GM21381 (cell line): Measurements from ENCODE around the gene HRG.

Source experiments
- ATAC-seq: cut with Tn5 transposase; IDR thresholded peaks from one replicate; pipeline ENCODE4 v1.9.1; 2021; ENCODE audit warnings: mild to moderate bottlenecking, moderate library complexity; ENCODE audit not compliant: unreplicated experiment

Gene HRG

DNA sequence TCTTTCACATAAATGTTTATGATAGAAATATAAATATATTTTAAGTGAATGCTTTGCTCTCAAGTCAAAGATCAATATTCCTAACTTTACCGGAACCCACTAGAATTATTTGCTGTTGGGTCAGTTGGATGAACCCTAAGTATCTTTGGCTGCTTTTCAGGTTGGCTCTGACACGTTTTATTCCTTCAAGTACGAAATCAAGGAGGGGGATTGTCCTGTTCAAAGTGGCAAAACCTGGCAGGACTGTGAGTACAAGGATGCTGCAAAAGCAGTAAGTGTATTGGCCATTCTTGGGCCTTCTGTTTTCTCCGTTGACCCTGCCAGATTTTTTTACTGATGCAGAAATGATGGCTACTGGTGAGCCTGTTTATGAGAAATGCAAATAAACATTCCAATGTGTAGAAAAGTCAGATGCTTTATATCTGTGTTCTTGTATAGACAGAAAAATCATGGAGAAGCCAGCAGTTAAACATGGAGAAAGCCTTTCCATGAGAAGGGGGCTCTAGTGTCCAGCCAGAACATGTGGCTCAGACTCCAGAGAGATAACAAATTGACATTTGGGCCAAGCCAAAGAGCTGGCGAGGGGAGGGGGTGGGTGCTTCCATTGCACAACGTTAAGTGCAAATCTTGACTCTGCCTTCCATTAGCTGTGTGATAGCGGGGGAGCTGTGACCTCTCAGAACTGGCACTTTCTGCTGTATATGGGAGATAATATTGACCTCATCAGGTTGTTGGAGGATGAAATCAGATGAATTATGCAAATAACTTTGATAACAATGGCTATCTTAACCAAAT is 54.3 kb downstream of the HRG start:
- no peak for ATAC-seq

DNA sequence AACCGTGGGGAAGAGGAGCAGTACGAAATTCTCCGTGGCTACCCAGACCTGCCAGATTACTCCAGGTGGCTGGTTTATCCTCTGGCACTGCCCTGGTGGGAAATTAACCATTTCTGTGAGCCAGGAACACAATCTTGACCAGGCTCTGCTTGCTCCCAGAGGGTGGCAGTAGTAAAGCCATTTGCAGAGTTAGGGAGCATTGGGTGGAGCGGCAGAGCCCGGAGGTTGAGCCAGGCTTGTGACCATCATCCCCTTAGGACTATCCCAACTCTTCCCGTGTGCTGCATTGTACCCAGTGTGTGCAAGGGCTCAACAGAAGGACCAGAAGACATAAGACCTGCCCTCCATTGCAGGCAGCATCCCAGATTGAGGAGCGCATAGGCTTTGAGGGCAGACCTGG is 56.6 kb downstream of the HRG start:
- ATAC-seq, result no peak

DNA sequence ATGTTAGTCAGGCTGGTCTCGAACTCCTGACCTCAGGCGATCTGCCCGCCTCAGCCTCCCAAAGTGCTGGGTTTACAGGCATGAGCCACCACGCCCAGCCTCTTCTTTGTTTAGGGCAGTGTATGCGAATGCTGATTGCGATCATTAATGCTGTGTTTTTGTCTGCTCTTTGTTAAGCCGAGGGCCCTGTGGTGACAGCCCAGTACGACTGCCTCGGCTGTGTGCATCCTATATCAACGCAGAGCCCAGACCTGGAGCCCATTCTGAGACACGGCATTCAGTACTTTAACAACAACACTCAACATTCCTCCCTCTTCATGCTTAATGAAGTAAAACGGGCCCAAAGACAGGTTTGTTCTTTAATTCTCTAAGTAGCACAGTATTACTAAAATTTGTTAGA is 59.1 kb downstream of the HRG start:
- no peak for ATAC-seq
